Osteoblast (primary cell): ENCODE measurements around the gene PRKCE. TPM values are rescaled to one million over a fixed set of nuclear protein-coding genes. Genes with fewer than 3 reads are reported as not detected.
A peak's percentile ranks its signal among the peaks of the same experiment; 100 is the strongest.

Experiments
- DNase-seq: peaks from one replicate; pipeline ENCODE4 v3.0.0; 2011; ENCODE audit warnings: low spot score, mixed read lengths; ENCODE audit not compliant: insufficient read length; ENCODE audit errors: missing footprints
- H2AFZ ChIP-seq: 2 replicates; pipeline ENCODE4 v1.6.0; 2011; ENCODE audit warnings: mild to moderate bottlenecking, low read length
- H3K27ac ChIP-seq: 2 replicates; pipeline ENCODE4 v1.5.1; 2011; ENCODE audit warnings: mild to moderate bottlenecking, low read depth, low read length, moderate library complexity
- H3K27me3 ChIP-seq: 2 replicates; pipeline ENCODE4 v1.6.0; 2012; ENCODE audit warnings: mild to moderate bottlenecking, control low read depth, inconsistent platforms, low read length, moderate library complexity; ENCODE audit not compliant: insufficient read depth
- H3K36me3 ChIP-seq: 2 replicates; pipeline ENCODE4 v1.5.1; 2011; ENCODE audit warnings: mild to moderate bottlenecking, low read length, control low read depth, moderate library complexity; ENCODE audit not compliant: insufficient read depth
- H3K4me1 ChIP-seq: 2 replicates; pipeline ENCODE4 v1.5.1; 2011; ENCODE audit warnings: mild to moderate bottlenecking, low read length, control low read depth, moderate library complexity; ENCODE audit not compliant: insufficient read depth
- H3K4me2 ChIP-seq: 2 replicates; pipeline ENCODE4 v1.6.0; 2011; ENCODE audit warnings: mild to moderate bottlenecking, low read length; ENCODE audit not compliant: insufficient read depth
- H3K4me3 ChIP-seq: fragments of 200-600 bp; sonication (generic); 3 replicates; pipeline ENCODE4 v1.5.1; 2012; ENCODE audit warnings: mild to moderate bottlenecking, low read length, inconsistent platforms; ENCODE audit not compliant: insufficient read depth
- H3K79me2 ChIP-seq: 2 replicates; pipeline ENCODE4 v1.6.0; 2012; ENCODE audit warnings: mild to moderate bottlenecking, low read length, control low read depth, inconsistent platforms; ENCODE audit not compliant: insufficient read depth
- H3K9me3 ChIP-seq: 2 replicates; pipeline ENCODE4 v1.5.1; 2011; ENCODE audit warnings: low read depth, low read length, control low read depth
- H4K20me1 ChIP-seq: 2 replicates; pipeline ENCODE4 v1.6.0; 2012; ENCODE audit warnings: mild to moderate bottlenecking, low read length, control low read depth; ENCODE audit not compliant: insufficient read depth
- CTCF ChIP-seq: IDR thresholded peaks from 2 replicates; pipeline ENCODE4 v1.5.1; 2011; ENCODE audit warnings: mild to moderate bottlenecking, low read depth, low read length, moderate library complexity; ENCODE audit errors: extremely low read depth
- total RNA-seq: library from RNA; depleted of rRNA; stranded (reverse); fragments of >200 nt; gene quantifications from 2 replicates; pipeline ENCODE4 v1.2.3, GENCODE V29; 2012

Gene PRKCE
- total RNA-seq, 1 donor, result 22.1 TPM

DNA sequence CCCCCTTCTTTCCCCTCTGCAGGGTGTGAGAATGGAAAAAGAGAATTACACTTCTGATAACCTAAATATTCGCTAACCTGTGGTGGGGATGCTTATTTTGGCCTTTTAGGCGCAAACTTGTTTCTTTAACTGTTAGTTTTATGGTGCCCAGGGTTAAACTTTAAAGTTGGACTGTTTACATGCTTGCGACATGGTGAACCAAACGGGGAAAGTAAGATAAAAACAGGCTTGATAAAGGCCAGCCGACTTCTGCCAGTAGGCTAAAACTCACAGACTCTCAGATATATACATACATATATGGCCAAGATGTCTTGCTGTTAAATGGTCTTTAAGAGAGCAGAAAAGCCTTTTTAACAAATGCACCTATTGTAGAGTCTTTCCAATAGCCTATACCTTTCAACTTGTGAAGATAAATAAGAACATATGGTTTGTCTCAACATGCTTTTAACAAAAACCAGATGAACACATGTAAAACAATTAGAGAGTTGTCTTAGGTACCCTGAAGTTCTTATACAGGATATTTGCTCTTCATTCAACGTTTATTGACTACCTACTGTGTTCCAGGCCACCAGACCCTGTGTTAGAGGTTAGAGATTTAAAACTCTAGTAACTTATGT lies 29.0 kb downstream of the PRKCE start:
- Histone ChIP-seq H3K9me3 (no peaks in the 10 kb centered on the region), H3K4me2 (no peak overlapping the region), H3K27ac (no peak overlapping the region), H3K4me1 (peaks cover 10% of the 10 kb centered on the region), H3K4me3 (no peak overlapping the region), H3K36me3 (no peaks in the 10 kb centered on the region), H3K79me2 (peaks cover 3% of the 10 kb centered on the region), H3K27me3 (no peaks in the 10 kb centered on the region), H2AFZ (no peak overlapping the region), H4K20me1 (peaks cover 5% of the 10 kb centered on the region)
- DNase-seq, result no peak
- no peak for TF ChIP-seq CTCF

- no peaks in the 10 kb centered on the region for H3K27me3 ChIP-seq
- H3K4me1 ChIP-seq, result peaks cover 10% of the 10 kb centered on the region
- H3K36me3 ChIP-seq, result no peaks in the 10 kb centered on the region
- no peak overlapping the region for H3K27ac ChIP-seq
- H3K79me2 ChIP-seq, result no peaks in the 10 kb centered on the region
- H4K20me1 ChIP-seq, result peaks cover 7% of the 10 kb centered on the region
- H2AFZ ChIP-seq, result no peak overlapping the region
- no peaks in the 10 kb centered on the region for H3K9me3 ChIP-seq
- no peak for TF ChIP-seq CTCF
- no peak overlapping the region for H3K4me3 ChIP-seq
- DNase-seq, result peak; percentile 95
- H3K4me2 ChIP-seq, result peak overlapping the region; percentile 37
Observed at GRCh38 chr2:45681675-45682074, 30.2 kb downstream of the PRKCE start.

- Histone ChIP-seq H3K79me2 (no peaks in the 10 kb centered on the region), H3K9me3 (no peaks in the 10 kb centered on the region), H3K27me3 (no peaks in the 10 kb centered on the region), H3K27ac (no peak overlapping the region), H3K4me1 (peaks cover 10% of the 10 kb centered on the region), H3K4me2 (no peak overlapping the region), H3K36me3 (no peaks in the 10 kb centered on the region), H4K20me1 (peaks cover 7% of the 10 kb centered on the region), H3K4me3 (no peak overlapping the region), H2AFZ (no peak overlapping the region)
- no peak for DNase-seq
- no peak for TF ChIP-seq CTCF
Observed at GRCh38 chr2:45683292-45683691, 31.8 kb downstream of the PRKCE start.

DNA sequence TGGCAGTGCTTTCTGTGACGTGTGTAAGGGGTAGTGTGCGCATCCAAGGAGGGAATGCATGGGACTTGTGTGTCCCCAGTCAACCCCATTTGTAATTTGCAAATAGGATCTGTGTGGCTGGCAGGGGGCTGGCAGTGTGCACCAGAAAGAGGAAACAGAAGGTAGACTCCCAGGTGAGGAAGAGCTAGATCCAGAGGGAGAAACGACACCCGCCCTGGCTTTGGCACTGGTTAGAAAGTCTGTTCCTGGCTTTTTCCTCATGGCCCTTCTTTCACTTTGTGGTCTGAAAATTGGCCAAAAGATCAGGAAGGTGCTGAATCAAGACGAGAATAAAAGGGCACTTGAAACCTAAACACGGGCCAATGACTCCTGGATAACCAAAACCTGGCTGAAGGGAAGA lies 33.3 kb downstream of the PRKCE start:
- H3K4me2 ChIP-seq, result no peak overlapping the region
- H3K27ac ChIP-seq, result no peak overlapping the region
- no peaks in the 10 kb centered on the region for H3K27me3 ChIP-seq
- TF ChIP-seq CTCF, result no peak
- H3K79me2 ChIP-seq, result no peaks in the 10 kb centered on the region
- no peak overlapping the region for H3K4me3 ChIP-seq
- H3K4me1 ChIP-seq, result peaks cover 10% of the 10 kb centered on the region
- H2AFZ ChIP-seq, result no peak overlapping the region
- no peaks in the 10 kb centered on the region for H3K36me3 ChIP-seq
- peaks cover 7% of the 10 kb centered on the region for H4K20me1 ChIP-seq
- DNase-seq, result no peak
- no peaks in the 10 kb centered on the region for H3K9me3 ChIP-seq
